Activated T-helper 9 cell treated with anti-CD3 and anti-CD28 coated beads, Interleukin-2, amount 50 U/mL, for 16 hours (primary cell): ENCODE results near the gene FPGS.

Source experiments
- DNase-seq: peaks from one replicate; pipeline ENCODE4 v3.0.0-alpha.2; 2020; ENCODE audit warnings: low read depth

FPGS gene

DNA sequence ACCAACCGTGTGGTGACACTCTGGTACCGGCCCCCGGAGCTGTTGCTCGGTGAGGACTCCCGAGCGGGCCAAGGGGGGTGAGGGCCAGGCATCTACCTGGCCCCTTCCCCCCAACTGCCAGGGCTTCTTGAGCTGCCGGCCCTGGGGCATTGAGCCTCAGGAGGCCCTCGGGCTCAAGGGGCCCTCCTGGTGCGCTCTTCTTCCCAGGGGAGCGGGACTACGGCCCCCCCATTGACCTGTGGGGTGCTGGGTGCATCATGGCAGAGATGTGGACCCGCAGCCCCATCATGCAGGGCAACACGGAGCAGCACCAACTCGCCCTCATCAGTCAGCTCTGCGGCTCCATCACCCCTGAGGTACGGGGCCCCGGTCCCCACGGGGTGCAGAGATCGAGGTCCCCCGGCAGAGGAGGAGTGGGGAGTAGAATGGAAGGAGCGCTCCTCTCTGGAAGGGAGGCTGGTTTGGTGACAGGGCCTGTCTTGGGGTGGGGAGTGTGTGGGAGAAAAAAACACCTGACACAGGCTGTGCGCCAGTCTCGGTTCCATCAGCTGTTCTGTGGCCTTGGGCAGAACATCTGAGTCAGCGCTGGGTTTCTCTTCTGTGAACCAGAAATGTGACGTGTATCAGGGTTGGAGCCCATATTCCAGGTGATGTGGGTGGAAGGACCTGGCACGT, 14.2 kb upstream of the FPGS start:
- DNase-seq = peak; percentile 49

DNA sequence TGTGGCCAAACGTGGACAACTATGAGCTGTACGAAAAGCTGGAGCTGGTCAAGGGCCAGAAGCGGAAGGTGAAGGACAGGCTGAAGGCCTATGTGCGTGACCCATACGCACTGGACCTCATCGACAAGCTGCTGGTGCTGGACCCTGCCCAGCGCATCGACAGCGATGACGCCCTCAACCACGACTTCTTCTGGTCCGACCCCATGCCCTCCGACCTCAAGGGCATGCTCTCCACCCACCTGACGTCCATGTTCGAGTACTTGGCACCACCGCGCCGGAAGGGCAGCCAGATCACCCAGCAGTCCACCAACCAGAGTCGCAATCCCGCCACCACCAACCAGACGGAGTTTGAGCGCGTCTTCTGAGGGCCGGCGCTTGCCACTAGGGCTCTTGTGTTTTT, 13.5 kb upstream of the FPGS start:
- DNase-seq = no peak

DNA sequence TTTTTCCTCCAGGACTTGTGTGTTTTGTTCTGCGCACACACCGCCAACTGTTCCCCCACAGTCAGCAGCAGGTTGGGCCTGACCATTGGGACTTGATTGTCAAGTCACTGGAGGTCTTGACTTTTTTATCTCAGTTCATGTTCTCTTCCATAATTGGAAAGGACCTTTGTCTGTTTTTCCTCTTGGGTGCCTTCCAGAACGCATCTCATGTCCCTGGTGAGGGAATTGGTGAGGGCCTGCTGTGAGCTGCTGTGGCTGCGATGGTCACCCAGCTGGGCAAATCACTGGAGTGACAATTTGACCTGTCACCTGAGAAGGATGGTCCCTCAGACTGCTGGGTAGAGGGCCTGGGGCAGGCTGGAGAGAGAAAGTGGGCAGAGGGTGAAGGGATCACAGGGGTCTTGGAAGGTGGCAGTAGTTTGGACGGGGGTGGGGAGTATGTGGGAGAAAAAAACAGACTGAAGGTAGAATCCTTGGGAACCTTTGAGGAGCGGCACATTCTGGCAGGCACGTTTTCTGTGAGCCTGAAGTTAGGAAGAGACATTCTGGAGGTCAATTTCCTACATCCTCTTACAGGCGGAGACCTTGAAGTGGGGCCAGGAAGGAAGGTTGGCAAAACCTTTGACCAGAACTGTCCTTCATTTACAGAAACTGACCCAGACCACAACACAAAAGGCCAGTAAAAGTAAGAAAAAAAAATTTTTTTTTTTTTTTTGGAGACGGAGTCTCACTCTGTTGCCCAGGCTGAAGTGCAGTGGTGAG, 12.4 kb upstream of the FPGS start:
- no peak for DNase-seq

DNA sequence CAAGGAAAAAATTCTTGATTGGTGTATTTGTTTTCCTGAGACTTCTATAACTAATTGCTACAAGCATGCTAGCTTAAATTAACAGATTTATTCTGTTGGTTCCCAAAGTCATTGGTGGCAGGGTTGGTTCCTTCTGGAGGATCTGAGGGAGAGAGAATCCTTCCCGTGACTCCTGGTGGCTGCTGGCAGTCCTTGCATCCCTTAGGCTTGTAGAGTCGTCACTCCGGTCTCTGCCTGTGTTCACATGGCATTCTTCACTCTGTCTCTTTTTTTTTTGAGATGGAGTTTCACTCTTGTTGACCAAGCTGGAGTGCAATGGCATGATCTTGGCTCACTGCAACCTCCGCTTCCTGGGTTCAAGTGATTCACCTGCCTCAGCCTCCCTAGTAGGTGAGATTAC, 11.6 kb upstream of the FPGS start:
- DNase-seq = no peak

DNA sequence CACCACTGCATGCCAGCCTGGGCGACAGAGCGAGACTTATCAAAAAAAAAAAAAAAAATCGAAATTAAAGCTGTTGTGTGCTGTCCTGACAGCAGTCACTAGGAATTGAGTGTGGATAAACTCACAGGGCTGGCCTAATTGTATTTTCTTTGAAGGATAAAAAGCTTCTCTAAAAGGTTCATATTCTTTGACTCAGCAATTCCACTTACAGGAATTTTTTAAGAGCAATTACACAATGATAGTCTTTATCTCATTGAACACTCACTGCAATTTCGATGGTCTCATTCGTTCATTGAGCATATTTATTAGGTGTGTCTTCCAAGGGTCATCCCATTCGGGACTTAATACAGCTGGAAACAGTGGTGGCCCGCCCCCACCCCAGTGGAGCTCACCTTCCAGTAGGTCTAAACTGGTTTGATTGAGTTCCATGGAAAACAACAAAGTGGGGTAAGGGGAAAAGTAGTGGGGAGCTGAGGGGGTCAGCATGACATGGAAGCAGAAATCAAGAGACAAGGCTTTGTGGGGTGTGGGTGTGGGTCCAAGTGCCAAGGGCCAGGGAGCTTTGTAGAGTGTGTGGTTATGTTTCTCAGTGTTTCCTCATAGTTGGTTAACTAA, 10.2 kb upstream of the FPGS start:
- no peak for DNase-seq

DNA sequence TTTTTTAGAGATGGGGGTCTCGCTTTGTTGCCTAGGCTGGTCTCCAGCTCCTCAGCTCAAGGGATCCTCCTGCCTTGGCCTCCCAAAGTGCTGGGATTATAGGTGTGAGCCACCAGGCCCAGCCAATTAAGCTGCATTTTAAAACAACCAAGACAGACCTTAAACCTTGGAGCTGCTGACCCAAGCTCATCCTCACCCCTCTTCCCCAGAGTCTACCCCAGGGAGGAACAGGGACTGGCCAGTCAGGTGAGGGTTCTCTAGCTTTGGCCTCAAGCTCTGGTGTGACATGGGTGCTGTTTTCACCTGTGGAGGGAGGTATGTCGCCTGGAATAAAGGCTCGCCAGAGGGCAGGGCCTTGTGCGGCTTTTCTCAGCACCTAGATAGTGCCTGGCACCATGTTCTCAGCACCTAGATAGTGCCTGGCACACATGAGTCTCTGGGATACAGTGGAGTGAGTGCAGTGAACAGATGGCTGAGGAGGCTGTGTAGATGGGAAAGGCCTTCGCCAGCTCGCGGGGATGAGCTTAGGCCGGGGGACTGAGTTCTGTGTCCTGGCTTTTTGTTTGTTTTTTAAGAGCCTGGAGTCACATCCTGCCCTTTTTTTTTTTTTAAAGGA, 9.5 kb upstream of the FPGS start:
- DNase-seq = no peak

DNA sequence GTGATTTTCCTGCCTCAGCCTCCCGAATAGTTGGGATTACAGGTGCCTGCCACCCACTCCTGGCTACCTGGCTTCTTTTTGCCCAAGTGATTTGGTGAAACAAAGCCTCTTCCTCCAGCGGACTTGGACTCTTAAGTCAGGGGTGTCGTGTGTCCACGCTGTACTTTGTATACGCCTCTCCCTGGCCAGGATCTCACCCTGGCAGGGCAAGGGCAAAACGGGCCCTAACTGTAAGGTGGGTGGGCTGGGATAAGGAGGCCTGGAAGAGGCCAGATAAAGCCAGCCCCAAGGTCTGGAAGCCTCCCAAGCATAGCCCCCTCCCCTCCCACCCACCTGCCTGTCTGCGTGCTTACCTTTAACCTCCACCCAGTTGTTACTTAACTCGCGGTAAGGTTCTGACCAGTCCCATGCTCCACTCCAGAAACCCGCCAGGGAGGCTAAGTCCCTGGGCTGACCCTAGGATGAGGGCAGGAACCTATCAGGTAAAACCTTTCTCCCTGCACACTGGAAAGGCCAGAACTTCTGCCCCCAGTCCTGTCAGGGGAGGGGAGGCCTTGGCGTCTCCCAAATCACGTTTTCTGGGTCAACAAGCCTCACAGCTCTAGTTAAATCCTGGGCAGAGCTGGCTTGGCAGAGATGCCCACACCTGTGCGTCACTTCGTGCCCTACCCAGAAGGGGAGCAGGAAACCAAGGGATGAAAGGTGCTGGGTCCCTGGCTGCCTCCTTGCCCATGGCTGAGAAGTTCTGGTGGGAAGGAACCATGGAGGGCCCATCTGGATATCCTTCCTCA, 8.5 kb upstream of the FPGS start:
- no peak for DNase-seq

DNA sequence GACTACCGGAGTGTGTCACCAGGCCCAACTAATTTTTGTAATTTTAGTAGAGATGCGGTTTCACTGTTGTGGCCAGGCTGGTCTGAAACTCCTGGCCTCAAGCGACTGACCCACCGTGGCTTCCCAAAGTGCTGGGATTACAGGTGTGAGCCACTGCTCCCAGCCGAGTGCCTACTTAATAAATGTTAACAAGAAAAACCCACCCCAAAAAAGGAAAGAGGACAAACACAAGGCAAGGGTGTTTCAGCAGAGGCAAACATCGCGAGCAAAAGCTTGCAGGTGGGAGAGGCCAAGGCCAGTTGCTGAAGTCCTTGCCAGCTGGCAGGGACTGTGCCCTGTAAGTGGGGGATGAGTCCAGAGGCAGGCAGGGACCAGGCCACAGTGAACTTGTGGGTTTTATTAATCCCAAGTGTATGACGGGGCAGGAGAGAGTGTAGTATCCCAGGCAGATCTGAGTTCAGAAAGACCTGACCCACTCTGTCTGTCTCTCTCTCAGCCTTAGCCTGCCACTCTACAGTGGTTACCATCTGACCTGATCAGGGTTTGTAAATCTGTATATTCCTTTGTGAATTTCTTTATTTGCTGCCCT, 6.4 kb upstream of the FPGS start:
- no peak for DNase-seq

DNA sequence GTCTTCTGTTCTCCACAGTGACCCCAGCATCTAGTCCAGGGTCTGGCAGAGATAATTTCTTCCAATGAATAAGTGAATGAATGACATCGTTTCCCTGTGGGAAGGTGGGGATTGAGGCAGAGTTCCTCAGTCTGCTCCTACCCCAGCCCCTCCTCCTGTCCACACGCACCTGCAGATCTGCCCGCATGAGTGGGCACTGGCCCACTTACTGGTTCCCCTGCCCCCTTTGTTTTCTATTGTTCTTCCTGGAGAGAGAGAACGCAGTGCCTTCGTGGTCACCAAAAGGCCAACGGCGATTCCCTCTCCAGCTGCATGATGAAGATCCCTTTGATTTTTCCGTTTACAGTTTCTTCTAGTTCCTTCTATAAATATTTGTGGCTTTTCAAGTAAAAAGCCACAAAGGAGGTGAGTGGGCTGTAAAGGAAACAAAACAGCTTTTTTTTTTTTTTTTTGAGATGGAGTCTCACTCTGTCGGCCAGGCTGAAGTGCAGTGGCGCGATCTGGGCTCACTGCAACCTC, 5.8 kb upstream of the FPGS start:
- no peak for DNase-seq

DNA sequence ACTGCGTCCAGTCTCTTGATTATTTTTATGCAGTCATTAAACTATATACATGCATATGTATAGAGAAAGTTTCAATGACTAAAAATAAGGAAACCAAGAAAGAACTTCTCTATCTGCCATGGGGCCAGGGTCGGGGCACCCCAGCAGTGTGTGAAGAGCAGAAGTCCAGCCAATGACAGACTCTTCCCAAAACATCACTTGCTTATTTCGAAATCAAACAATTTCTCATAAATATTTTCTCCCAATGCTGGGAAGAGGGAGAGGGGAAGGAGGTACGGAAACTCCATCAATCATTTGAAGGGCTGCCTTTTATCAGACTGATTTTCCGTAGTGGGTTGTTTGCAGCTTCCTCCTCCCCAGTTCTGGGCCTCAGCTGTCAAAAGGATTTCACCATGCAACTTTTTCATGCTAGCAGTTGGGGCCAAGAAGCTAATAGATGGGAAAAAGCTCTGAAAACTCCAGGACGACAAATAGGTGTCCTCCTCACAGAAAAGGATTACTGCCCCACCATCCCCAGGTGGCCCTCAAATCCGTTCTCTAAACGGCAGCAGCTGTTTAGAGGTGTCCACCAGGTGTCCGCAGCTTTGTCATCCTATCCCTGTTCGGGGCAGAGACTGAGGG, 617 bp upstream of the FPGS start:
- no peak for DNase-seq

DNA sequence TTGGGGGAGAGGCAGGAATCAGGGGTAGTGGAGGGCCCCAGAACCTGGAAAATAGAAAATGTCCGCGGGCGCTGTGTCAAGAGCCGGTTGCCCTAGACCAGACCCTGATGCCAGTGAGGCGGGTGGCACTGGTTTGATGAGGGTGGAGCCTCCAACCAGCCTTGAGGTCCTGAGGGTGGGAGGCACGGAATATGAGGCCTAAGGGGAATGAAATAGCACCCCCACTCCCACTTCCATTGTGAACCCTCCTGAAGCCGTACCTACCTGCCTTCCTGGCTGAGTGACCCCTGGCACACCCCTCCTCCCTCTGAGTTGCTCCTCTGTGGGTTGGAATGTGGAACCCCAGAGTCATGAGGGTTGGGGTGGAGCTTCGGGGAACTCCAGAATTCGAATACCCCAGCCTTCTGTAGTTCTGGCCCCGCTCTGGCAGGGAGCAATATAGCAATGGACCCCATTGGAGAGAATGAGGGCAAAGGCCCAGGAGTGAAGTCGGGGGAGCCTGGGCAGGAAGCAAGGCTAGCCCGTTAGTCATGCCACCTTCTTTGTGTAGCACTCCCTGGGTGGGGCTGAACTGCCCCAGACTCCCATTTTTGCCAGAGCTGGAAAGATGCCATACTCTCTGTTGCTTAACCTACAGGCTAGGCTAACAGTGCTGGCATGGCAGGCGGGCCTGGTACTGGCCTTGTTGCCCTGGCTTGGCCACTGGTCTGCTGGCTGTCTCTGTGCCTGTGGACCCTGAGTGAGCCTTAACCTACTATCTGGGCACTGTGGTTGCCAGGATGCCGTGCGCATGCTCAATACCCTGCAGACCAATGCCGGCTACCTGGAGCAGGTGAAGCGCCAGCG, 1.0 kb downstream of the FPGS start:
- DNase-seq = no peak

DNA sequence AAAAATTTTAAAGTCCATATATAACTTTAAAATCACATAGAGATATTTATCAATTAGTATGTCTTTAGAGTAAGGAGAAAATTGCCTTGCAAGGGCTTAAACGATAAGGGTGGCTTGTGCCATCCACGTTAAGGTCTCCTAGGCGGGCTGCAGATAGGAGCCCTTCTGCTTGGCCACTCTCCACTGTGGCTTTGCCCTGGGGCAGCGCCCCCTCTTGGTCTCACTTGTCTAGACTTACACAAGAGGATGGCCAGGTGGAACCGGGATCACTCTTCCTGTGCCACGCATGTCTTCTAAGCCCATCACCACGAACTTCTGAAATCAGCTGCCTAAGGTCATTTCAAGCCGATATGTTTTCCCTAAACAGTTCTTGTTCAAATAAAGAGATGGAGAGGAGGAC, 2.9 kb downstream of the FPGS start:
- no peak for DNase-seq

DNA sequence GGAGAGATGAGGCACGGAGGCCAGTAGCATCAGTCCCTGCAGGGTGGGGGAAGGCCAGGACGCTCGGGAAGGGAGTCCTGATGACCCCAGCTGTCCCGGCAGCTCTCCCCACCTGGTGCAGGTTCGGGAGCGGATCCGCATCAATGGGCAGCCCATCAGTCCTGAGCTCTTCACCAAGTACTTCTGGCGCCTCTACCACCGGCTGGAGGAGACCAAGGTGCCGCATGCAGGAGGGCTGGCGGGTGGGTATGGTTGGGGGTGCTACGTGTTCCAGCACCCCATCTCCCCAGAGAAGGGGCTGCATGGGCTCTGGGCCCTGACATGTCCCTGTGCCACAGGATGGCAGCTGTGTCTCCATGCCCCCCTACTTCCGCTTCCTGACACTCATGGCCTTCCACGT, 4.2 kb downstream of the FPGS start:
- DNase-seq = no peak

DNA sequence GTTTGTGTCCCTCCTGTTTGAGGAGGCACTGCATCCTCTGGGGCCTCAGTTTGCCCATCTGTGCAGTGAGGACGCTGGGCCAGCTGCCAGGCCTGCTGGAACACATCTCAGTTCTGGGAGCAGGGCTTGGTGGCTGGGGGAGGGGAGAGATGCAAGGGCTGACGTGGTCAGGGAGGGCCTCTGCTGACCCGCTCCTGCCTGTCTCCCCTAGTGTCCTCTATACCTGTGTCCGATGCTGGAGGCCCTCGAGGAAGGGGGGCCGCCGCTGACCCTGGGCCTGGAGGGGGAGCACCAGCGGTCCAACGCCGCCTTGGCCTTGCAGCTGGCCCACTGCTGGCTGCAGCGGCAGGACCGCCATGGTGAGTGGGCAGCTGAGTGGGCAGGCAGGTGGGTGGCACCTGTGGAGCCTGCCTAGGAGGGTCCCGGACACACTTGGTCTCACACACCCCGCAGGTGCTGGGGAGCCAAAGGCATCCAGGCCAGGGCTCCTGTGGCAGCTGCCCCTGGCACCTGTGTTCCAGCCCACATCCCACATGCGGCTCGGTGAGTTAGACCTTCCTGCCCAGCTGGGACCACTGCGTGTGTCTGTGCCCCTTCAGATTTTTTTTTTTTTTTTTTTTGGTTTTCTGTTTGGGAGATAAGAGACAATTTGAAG, 5.8 kb downstream of the FPGS start:
- no peak for DNase-seq

DNA sequence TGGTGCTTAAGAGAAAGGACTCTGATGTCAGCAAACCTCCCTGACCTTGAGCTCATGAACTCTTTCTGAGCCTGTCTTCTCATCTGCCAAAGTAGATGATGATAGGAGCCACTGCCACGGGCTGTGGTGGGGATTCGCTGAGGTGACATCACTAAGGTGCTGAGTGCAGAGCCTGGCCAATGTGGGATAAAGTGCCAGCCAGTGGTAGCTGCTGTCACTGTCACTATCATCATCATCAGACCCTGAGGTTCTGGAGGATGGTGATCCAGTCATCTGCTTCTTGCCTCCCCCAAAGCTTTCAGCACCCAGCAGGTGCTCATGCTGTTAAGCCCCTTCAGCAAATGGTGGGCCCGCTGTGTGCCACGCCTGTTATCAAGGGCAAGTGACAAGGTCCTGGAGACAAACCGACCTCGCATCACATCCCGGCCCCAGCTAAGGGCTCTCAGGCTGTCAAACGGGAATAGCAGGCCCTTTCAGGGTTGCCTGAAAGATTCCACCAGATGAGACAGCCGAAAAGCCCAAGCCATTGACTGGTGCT, 6.4 kb downstream of the FPGS start:
- DNase-seq = no peak

DNA sequence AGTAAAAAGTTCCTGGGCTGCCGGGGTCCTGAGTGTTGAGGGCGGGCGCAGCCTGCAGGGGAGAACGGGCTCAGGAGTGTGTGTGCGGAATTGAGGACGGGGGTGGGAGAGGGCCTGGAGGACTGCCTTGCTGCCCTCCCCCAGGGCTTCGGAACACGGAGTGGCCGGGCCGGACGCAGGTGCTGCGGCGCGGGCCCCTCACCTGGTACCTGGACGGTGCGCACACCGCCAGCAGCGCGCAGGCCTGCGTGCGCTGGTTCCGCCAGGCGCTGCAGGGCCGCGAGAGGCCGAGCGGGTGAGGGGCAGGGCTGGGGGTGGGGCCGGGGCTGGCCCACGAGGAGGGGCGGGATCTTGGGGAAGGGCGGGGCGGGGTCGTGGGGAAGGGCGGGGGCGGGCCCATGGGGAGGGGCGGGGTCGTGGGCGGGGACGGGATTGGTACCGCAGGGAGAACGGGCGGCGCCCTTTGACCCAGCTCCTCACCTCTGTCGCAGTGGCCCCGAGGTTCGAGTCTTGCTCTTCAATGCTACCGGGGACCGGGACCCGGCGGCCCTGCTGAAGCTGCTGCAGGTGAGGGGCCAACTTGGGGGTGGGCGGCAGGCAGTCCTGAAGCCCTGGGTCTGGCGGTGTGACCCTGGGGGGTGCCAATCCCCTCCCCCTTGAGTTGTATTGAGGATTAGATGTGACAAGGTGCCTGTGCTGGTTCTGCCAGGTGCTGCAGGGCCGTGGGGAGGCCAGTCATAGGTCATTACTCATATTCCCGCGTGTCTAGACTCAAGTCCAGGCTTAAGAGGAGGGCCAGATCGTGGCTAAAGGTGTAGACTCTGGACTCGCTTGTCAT, 7.1 kb downstream of the FPGS start:
- no peak for DNase-seq

DNA sequence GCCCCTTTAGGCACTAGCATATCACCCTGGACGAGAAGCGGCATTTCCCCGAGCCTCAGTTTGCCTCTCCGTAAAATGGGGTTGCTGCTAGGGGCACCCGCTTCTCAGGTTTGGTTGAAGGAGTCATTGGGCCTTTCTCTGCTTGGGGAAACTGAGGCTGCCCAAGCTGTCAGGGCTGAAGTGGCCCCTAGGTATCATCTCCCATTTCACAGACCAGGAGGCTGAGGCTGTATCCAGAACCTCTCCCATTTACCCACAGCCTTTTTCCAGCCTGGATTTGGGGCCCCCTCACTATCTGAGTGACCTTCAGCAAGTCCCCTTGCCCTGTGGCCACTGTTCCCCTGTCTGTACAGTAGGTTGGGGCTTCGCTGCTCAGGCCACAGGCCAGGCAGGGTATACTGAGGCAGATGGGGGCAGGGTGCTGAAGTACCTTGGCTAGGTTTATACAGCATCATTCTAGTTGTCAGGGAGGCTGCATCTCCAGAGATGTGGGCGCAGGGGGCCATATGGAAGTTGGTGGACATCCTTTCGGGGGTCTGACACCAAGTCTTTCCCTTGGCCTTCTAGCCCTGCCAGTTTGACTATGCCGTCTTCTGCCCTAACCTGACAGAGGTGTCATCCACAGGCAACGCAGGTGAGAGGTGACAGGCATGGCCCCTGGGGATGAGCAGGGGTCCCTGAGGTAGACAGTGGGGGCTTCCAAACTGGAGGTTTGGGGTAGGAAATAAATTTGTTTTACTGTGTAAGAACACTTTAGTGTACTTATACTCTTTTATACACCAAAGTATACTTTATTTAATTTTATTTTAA, 7.9 kb downstream of the FPGS start:
- DNase-seq = no peak

DNA sequence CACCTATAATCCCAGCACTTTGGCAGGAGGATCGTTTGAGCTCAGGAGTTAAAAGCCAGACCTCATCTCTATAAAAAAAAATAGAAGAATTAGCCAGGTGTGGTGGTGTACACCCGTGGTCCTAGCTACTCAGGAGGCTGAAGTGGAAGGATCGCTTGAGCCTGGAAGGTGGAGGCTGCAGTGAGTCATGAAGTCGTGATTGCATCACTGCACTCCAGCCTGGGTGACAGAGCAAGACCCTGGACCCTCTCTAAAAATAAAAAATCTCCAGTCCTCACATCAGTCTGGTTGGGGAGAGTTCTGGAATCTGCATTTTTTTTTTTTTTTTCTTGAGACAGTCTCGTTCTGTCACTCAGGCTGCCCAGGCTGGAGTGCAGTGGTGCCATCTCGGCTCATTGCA, 9.3 kb downstream of the FPGS start:
- DNase-seq = no peak
